ENCODE results near the gene MGST2. TPM values are rescaled to one million over a fixed set of nuclear protein-coding genes. Genes with fewer than 3 reads are reported as not detected.

MGST2 gene
- total RNA-seq, 2 donors from 2014 or later, result 24.3 to 35.5 TPM

- ATAC-seq (ENCODE audit: insufficient number of reproducible peaks, low FRiP score, low read depth) (no peak), DNase-seq (ENCODE audit: low spot score) (no peak)
- Histone ChIP-seq H3K36me3 (no peaks in the 10 kb centered on the region), H3K4me1 (ENCODE audit: control insufficient read depth in 1 of 2, low read depth in 2 of 2) (peaks cover 0 to 6% of the 10 kb centered on the region in 2 donors), H3K27me3 (replicated peaks; ENCODE audit: insufficient read depth) (no peaks in the 10 kb centered on the region), H3K27ac (no peak overlapping the region), H3K9me3 (no peaks in the 10 kb centered on the region), H3K4me3 (no peak overlapping the region)
- TF ChIP-seq CTCF (IDR thresholded peaks at IDR 0.05), result no peak
These were observed 84.3 kb downstream of the MGST2 start for GRCh38 chr4:139749835-139750498.

- H3K4me1 ChIP-seq (ENCODE audit: control insufficient read depth in 1 of 2, low read depth in 2 of 2), result peaks cover 0 to 6% of the 10 kb centered on the region in 2 donors
- H3K9me3 ChIP-seq, result no peaks in the 10 kb centered on the region
- ATAC-seq (ENCODE audit: insufficient number of reproducible peaks, low FRiP score, low read depth) (no peak), DNase-seq (ENCODE audit: low spot score) (no peak)
- H3K27ac ChIP-seq, result no peak overlapping the region
- no peak for TF ChIP-seq CTCF (IDR thresholded peaks at IDR 0.05)
- no peaks in the 10 kb centered on the region for H3K36me3 ChIP-seq
- no peaks in the 10 kb centered on the region for H3K27me3 ChIP-seq (replicated peaks; ENCODE audit: insufficient read depth)
- H3K4me3 ChIP-seq, result no peak overlapping the region
These were observed 88.1 kb downstream of the MGST2 start for GRCh38 chr4:139753686-139754085.

Other genes starting within 250 kb of the MGST2 start
- gene RAB33B, start 211.7 kb upstream of the MGST2 start, total RNA-seq, result 10 to 100 TPM in 1 of 2 donors, 1 to 10 TPM in 1; 8.7 to 14.2 TPM
- 100 to 1,000 TPM in 1 of 2 donors, 10 to 100 TPM in 1; 74.7 to 101 TPM for gene SETD7, start 109.6 kb upstream of the MGST2 start, total RNA-seq

Measured in thoracic aorta (tissue), 2 donors.